BLaER1 treated with 17β-estradiol and CSF1 and Interleukin-3, amounts not matched to agents 10 nM and 100 nM (cell line): ENCODE results near the gene LRRC37A3.
"Not testable (repeated sequence)": the region's sequence is repeated elsewhere in the genome, so short reads cannot be mapped to it uniquely, and the experiment has no call there.

Source experiments
- H3K27ac ChIP-seq, 11 experiments: shearing (Covaris generic); formaldehyde crosslinking; 2 replicates each; pipeline ENCODE4 v1.8.1; 2022
- H3K27me3 ChIP-seq, 11 experiments: shearing (Covaris generic); formaldehyde crosslinking; 2 replicates each; pipeline ENCODE4 v1.8.1; 2022
- H3K36me3 ChIP-seq, 11 experiments: shearing (Covaris generic); formaldehyde crosslinking; 2 replicates each; pipeline ENCODE4 v1.8.1; 2022
- H3K4me1 ChIP-seq, 10 experiments: shearing (Covaris generic); formaldehyde crosslinking; 2 replicates each; pipeline ENCODE4 v1.8.1; 2022
- H3K4me2 ChIP-seq, 11 experiments: shearing (Covaris generic); formaldehyde crosslinking; 2 replicates each; pipeline ENCODE4 v1.8.1; 2022
- H3K4me3 ChIP-seq, 10 experiments: shearing (Covaris generic); formaldehyde crosslinking; 2 replicates each; pipeline ENCODE4 v1.8.1; 2022
- H3K9ac ChIP-seq, 11 experiments: shearing (Covaris generic); formaldehyde crosslinking; 2 replicates each; pipeline ENCODE4 v1.8.1; 2022
- H3K9me3 ChIP-seq, 11 experiments: shearing (Covaris generic); formaldehyde crosslinking; replicated peaks in 1 of 11; 2 replicates each; pipeline ENCODE4 v1.8.1; 2022
- H4K20me1 ChIP-seq, 11 experiments: shearing (Covaris generic); formaldehyde crosslinking; 2 replicates each; pipeline ENCODE4 v1.8.1; 2022

Gene LRRC37A3

DNA sequence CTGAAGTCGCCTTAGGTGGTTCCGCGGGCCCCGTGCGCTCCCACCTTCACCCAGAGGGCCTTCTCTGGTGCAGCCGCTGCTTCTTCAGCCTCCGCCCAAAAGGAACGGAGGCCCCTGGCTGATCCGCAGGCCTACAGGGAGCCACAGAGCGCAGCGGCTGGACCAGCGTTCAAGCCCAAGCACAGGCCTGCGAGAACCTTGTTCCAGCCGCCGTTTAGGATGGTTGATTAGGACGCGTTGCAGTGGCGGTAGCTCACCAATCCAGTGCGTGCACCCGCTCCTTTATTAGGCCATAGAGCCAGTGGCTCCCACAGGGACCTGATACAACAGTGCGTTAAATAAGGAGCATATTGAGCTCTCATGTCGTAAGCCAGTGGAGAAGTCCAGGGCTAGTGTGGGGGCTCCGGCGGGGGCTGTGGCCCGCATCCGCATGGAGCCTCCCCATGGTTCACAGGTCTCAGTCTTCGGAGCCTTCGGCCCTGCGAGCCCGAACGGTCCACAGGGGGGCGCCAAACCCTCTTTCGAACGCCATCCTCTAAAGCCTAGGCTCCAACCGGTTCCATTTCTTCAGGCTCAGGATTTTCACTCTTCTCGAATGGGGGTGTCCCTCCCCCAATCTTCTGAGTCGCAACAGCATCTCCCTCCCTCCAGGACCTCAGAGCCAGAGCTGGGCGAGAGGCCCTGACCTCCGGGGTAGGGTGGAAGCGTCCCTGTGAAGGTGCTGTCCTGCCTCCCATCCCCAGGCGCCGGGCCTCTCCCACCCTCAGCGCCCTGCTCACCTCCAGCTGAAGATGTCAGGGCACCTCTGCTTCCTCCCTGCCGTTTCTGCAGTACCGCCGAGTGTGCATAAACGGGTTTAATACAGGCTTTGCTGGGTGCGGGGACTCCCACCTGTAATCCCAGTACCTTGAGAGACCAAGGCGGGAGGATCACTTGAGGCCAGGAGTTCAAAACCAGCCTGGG is 71.5 kb downstream of the LRRC37A3 start:
- not testable (repeated sequence) for H3K36me3 ChIP-seq, H4K20me1 ChIP-seq, H3K4me3 ChIP-seq, H3K9ac ChIP-seq, H3K9me3 ChIP-seq, H3K27me3 ChIP-seq, H3K27ac ChIP-seq
- peaks cover 0 to 15% (median 5%) of the 10 kb centered on the region in 10 experiments; a peak in 10 of 20 replicates for H3K4me1 ChIP-seq
- H3K4me2 ChIP-seq: peak overlapping the region in 3 of 11 experiments; percentile 18 to 51 (median 46); a peak in 3 of 22 replicates

- not testable (repeated sequence) for H3K27ac ChIP-seq, H3K36me3 ChIP-seq, H3K27me3 ChIP-seq, H4K20me1 ChIP-seq, H3K4me3 ChIP-seq, H3K9ac ChIP-seq, H3K9me3 ChIP-seq
- Histone ChIP-seq H3K4me2 (peak overlapping the region in 4 of 11 experiments; percentile 18 to 68 (median 42); a peak in 6 of 22 replicates), H3K4me1 (peaks cover 0 to 15% (median 5%) of the 10 kb centered on the region in 10 experiments; a peak in 10 of 20 replicates)
These were observed 72.4 kb downstream of the LRRC37A3 start for GRCh38 chr17:64846892-64847291.

- H3K36me3 ChIP-seq, H3K27ac ChIP-seq, H4K20me1 ChIP-seq, H3K4me3 ChIP-seq, H3K4me2 ChIP-seq, H3K9me3 ChIP-seq, H3K27me3 ChIP-seq, H3K9ac ChIP-seq: not testable (repeated sequence)
- H3K4me1 ChIP-seq: peaks cover 15 to 45% (median 27%) of the 10 kb centered on the region in 10 experiments
These were observed 75.4 kb downstream of the LRRC37A3 start for GRCh38 chr17:64843918-64844317.

DNA sequence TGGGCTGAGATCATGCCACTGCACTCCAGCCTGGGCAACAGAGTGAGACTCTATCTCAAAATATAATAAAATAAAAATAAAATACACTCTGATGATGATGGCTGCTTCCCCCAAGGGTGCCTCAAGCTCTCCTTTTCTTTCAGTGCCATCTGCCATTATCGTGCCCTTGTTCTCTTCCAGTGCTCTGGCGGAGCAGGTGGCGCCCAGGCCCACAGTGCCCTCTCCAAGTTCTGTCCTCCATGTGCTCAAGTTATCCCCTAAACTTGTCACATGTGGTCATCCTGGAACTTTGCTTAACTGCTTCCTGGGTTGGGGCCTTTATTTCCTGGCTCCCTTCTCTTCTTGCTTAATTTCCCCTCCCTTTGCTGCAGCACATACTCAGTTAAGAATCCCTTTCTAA is 76.4 kb downstream of the LRRC37A3 start:
- H3K9ac ChIP-seq, H3K9me3 ChIP-seq, H3K27ac ChIP-seq, H4K20me1 ChIP-seq, H3K4me3 ChIP-seq, H3K36me3 ChIP-seq, H3K27me3 ChIP-seq, H3K4me2 ChIP-seq: not testable (repeated sequence)
- peaks cover 16 to 45% (median 29%) of the 10 kb centered on the region in 10 experiments for H3K4me1 ChIP-seq

- H3K27me3 ChIP-seq: not testable (repeated sequence)
These were observed 78.3 kb downstream of the LRRC37A3 start for GRCh38 chr17:64840960-64841359.

GRCh38 chr17:64838513-64838912 is 80.8 kb downstream of the LRRC37A3 start:
- H3K27me3 ChIP-seq: not testable (repeated sequence)

More at GRCh38 chr17:64840960-64841359, 78.3 kb downstream of the LRRC37A3 start:
- not testable (repeated sequence) for H3K9me3 ChIP-seq, H3K9ac ChIP-seq, H3K36me3 ChIP-seq, H4K20me1 ChIP-seq, H3K4me3 ChIP-seq
- H3K4me1 ChIP-seq: peaks cover 17 to 39% (median 28%) of the 10 kb centered on the region in 10 experiments
- H3K27ac ChIP-seq: peak overlapping the region in 2 of 11 experiments; percentile 24 to 37; a peak in 1 of 22 replicates
- H3K4me2 ChIP-seq: peak overlapping the region in 4 of 11 experiments; percentile 42 to 82 (median 65); a peak in 8 of 22 replicates

DNA sequence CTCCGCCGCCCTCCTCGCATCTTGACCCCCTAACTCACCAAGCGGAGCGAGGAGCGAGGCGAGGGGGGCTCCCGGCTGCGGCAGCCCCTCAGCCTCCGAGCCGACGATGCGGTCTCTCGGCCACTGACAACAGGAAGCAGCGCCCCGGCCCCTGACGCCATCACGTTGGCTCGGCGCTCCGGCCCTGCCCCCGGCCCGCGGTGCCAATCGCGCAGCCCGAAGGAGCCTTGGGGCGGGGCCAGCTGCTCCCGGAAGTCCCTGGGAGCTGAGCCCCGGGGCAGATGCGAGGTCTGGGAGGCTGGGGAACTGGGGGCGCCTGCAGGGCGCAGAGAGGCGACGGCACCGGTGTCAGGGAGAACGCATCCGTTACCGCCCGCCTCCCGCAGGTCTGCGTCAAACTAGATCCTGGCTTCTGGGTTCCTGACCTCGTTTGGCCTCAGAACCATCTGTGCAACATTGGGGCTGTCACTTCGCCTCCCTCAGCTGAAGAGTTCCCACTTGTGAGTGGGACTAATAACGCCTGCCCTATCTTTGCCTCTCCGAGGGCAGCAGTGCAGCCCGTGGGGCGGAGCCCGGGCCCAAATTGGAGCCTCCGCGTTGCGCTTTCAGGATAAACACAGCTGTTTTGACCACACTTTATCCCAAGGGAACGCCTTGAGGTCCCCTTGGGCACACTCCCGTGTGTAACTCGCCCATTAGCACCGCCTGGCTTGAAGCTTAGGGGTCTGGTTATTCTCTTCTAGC is 82.1 kb downstream of the LRRC37A3 start:
- peak overlapping the region; percentile 85 to 93 (median 90) for H3K4me2 ChIP-seq
- peaks cover 0 to 34% (median 0%) of the 10 kb centered on the region in 11 experiments; a peak in 5 of 22 replicates for H4K20me1 ChIP-seq
- peak overlapping the region; percentile 84 to 90 (median 87) for H3K9ac ChIP-seq
- not testable (repeated sequence) for H3K9me3 ChIP-seq, H3K36me3 ChIP-seq, H3K27me3 ChIP-seq
- peak overlapping the region; percentile 71 to 82 (median 76) for H3K4me3 ChIP-seq
- H3K4me1 ChIP-seq: peaks cover 34 to 69% (median 49%) of the 10 kb centered on the region in 10 experiments
- peak overlapping the region; percentile 80 to 88 (median 85) for H3K27ac ChIP-seq

More at GRCh38 chr17:64838513-64838912, 80.8 kb downstream of the LRRC37A3 start:
- H3K36me3 ChIP-seq, H3K9ac ChIP-seq, H3K4me3 ChIP-seq, H3K9me3 ChIP-seq: not testable (repeated sequence)
- H3K4me2 ChIP-seq: peak overlapping the region in 5 of 11 experiments; percentile 72 to 91 (median 83); a peak in 7 of 22 replicates
- peaks cover 0 to 21% (median 0%) of the 10 kb centered on the region in 11 experiments; a peak in 5 of 22 replicates for H4K20me1 ChIP-seq
- peak overlapping the region in 3 of 11 experiments; percentile 80 to 88 (median 84); a peak in 4 of 22 replicates for H3K27ac ChIP-seq
- peaks cover 34 to 63% (median 48%) of the 10 kb centered on the region in 10 experiments for H3K4me1 ChIP-seq

GRCh38 chr17:64836623-64837017 is 82.7 kb downstream of the LRRC37A3 start:
- H3K9me3 ChIP-seq, H3K36me3 ChIP-seq, H3K27me3 ChIP-seq: not testable (repeated sequence)
- Histone ChIP-seq H3K4me1 (peaks cover 34 to 71% (median 50%) of the 10 kb centered on the region in 10 experiments), H4K20me1 (peaks cover 0 to 39% (median 0%) of the 10 kb centered on the region in 11 experiments; a peak in 5 of 22 replicates), H3K27ac (peak overlapping the region; percentile 80 to 88 (median 85)), H3K4me3 (peak overlapping the region; percentile 71 to 82 (median 76)), H3K9ac (peak overlapping the region; percentile 84 to 90 (median 87)), H3K4me2 (peak overlapping the region; percentile 85 to 93 (median 90))

DNA sequence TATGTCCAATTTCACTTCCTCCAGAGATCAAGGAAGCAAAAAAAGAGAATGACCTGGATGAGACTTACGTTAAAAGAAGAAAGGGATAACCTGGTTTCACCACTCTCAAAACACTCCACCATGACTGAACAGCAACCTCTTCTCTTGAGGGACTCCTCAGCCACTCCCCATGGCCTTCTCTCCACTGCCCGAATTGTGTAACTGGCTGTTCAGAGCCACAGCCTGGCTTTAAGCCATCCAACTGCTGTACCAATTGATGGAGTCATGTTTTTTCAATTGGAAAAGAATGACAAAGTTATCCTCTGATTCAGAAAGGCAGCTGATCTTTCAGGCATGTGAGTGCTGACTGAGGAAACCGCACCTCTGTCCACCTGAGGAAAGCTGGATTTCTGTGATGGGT is 85.2 kb downstream of the LRRC37A3 start:
- Histone ChIP-seq H4K20me1 (peaks cover 0 to 62% (median 0%) of the 10 kb centered on the region in 11 experiments; a peak in 8 of 22 replicates), H3K4me2 (peak overlapping the region; percentile 12 to 93 (median 46); a peak in 19 of 22 replicates), H3K4me1 (peaks cover 41 to 68% (median 51%) of the 10 kb centered on the region in 10 experiments)
- not testable (repeated sequence) for H3K27me3 ChIP-seq, H3K36me3 ChIP-seq, H3K4me3 ChIP-seq, H3K9ac ChIP-seq, H3K27ac ChIP-seq, H3K9me3 ChIP-seq

DNA sequence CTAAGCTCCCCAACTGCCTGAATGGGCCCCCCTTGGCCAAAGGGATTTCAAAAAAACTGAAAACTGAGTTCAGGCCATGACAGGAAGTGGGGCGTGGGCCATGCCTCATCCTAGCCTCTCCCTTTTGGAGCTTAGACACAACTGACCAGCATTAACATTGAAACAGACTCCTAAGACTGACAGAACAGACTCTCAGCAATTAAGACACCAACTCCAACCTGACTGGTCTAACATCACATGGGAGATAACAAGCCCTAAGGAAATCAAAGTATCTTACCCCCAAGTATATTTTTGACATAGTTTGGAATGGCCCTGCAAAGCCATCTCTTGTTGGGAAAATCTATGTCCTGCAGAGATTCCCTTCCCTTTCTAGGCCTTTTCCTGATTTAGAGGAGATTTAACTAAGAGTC is 88.6 kb downstream of the LRRC37A3 start:
- H3K4me3 ChIP-seq, H3K9me3 ChIP-seq, H3K9ac ChIP-seq, H3K27me3 ChIP-seq: not testable (repeated sequence)
- Histone ChIP-seq H4K20me1 (peaks cover 0 to 74% (median 0%) of the 10 kb centered on the region in 11 experiments; a peak in 8 of 22 replicates), H3K27ac (peak overlapping the region in 4 of 11 experiments; percentile 21 to 38 (median 31); a peak in 5 of 22 replicates), H3K4me2 (peak overlapping the region; percentile 40 to 71 (median 51); a peak in 20 of 22 replicates), H3K36me3 (peaks cover 0 to 24% (median 8%) of the 10 kb centered on the region in 11 experiments; a peak in 15 of 22 replicates), H3K4me1 (peaks cover 34 to 60% (median 42%) of the 10 kb centered on the region in 10 experiments)

GRCh38 chr17:64829824-64830630 is 89.3 kb downstream of the LRRC37A3 start:
- peak overlapping the region; percentile 51 to 72 (median 56); a peak in 21 of 22 replicates for H3K4me2 ChIP-seq

More at GRCh38 chr17:64829824-64830630, 89.3 kb downstream of the LRRC37A3 start:
- not testable (repeated sequence) for H3K9me3 ChIP-seq, H3K4me3 ChIP-seq, H3K27me3 ChIP-seq
- Histone ChIP-seq H3K27ac (peak overlapping the region in 5 of 11 experiments; percentile 23 to 38 (median 34); a peak in 5 of 22 replicates), H3K4me1 (peaks cover 28 to 55% (median 37%) of the 10 kb centered on the region in 10 experiments), H3K36me3 (peaks cover 0 to 27% (median 11%) of the 10 kb centered on the region in 11 experiments; a peak in 18 of 22 replicates), H4K20me1 (peaks cover 0 to 72% (median 0%) of the 10 kb centered on the region in 11 experiments; a peak in 8 of 22 replicates), H3K9ac (0 out of 22 replicates have a peak overlapping the region, but pooled peaks of 1 of the 11 experiments have one; percentile 26)
